GM19035 (cell line): Measurements from ENCODE around the gene C4BPA.

ENCODE experiments used
- ATAC-seq: cut with Tn5 transposase; IDR thresholded peaks from one replicate; pipeline ENCODE4 v1.9.1; 2021; ENCODE audit not compliant: unreplicated experiment

C4BPA gene

GRCh38 chr1:207179036-207179435, 75.0 kb downstream of the C4BPA start:
- ATAC-seq, result no peak

- no peak for ATAC-seq
Measured at GRCh38 chr1:207181847-207182246, 77.8 kb downstream of the C4BPA start.

DNA sequence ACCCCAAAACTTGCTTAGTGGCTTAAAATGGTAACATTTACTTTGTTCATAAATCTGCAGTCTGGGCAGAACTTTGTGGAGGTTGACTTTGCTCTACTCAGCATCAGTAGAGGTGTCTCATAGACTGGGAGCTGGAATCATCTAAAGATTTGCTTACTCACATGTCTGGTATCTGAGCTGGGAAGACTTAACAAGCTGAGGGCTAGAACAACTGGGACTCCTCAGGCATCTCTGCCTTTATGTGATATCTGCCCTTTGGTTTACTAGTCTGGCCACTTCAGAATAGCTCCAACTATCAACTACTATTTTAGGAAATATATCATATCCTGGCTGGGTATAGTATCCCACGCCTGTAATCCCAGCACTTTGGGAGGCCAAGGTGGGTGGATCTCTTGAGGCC, 82.5 kb downstream of the C4BPA start:
- ATAC-seq, result no peak

- ATAC-seq, result no peak
Measured at GRCh38 chr1:207188901-207189300, 84.9 kb downstream of the C4BPA start.

DNA sequence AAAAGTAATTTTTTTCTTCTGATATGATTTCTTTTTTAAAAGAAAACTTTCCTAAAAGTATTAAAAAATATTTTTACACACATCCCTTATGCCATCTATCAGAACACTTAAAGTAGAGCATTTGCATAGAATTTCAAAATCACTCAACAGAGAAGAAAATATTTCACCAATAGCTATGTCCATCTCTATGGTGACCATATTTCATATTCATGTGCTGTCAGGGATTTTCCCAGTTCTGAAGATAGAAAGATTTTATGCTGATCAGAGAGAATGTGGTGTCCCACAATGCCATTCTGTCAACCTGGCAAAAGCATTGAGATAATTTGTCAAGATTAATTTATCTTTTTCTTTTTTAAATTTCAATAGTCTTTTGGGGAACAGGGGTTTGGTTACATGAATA, 87.0 kb downstream of the C4BPA start:
- ATAC-seq, result no peak

GRCh38 chr1:207191776-207192175, 87.7 kb downstream of the C4BPA start:
- ATAC-seq, result no peak

DNA sequence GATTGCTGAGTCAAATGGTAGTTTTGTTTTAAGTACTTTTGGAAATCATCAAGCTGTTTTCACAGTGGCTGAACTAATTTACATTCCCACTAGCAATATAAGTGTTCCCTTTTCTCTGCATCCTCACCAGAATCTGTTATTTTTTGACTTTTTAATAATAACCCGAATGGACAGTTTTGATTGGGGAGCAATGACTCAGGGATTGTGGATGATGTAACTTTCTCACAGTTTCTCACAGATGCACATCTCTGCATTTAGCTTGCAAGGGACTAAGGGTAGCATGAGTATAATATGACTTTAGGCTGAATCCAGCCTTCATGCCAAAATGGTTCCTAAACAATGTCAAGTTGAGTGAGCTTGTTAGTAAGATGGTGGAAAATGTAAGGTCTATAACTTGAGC, 90.2 kb downstream of the C4BPA start:
- ATAC-seq, result no peak
